Astrocyte of the spinal cord (primary cell): ENCODE measurements around the gene ERC1.

Experiments
- DNase-seq: peaks from one replicate; pipeline ENCODE4 v3.0.0; 2011; ENCODE audit warnings: low read depth, low spot score
- H3K4me3 ChIP-seq: 2 replicates; pipeline ENCODE4 v1.5.1; 2011; ENCODE audit warnings: low read depth, mild to moderate bottlenecking, low read length, moderate library complexity
- in situ Hi-C: cut with HindIII; loops from 2 replicates; pipeline ENCODE4 v1.10.0; 2017; ENCODE audit warnings: low sequenced_read_pairs
- TF ChIP-seq, protein P1 (sequence below): IDR thresholded peaks from 2 replicates; pipeline ENCODE4 v1.5.1; 2012; ENCODE audit warnings: low read depth, mild to moderate bottlenecking, low read length, inconsistent platforms

Gene ERC1

DNA sequence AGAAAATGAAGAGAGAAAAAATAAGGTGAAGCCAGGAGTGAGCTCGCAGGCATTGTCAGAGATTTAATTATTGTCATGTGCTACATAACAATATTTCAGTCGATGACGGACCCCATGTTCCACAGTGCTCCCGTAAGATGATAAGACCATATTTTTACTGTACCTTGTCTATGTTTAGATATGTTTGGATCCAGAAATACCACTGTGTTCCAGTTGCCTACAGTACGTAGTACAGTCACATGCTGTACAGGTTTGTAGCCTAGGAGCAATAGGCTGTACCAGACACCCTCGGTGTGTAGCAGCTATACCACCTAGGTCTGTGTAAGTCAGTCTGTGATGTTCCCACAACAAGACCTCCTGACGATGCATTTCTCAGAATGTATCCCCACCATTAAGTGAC lies 465.9 kb downstream of the ERC1 start:
- TF ChIP-seq, protein P1, sequence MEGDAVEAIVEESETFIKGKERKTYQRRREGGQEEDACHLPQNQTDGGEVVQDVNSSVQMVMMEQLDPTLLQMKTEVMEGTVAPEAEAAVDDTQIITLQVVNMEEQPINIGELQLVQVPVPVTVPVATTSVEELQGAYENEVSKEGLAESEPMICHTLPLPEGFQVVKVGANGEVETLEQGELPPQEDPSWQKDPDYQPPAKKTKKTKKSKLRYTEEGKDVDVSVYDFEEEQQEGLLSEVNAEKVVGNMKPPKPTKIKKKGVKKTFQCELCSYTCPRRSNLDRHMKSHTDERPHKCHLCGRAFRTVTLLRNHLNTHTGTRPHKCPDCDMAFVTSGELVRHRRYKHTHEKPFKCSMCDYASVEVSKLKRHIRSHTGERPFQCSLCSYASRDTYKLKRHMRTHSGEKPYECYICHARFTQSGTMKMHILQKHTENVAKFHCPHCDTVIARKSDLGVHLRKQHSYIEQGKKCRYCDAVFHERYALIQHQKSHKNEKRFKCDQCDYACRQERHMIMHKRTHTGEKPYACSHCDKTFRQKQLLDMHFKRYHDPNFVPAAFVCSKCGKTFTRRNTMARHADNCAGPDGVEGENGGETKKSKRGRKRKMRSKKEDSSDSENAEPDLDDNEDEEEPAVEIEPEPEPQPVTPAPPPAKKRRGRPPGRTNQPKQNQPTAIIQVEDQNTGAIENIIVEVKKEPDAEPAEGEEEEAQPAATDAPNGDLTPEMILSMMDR, result no peak
- in situ Hi-C loops, result no loop called here
- DNase-seq, result no peak
- H3K4me3 ChIP-seq, result no peak overlapping the region

DNA sequence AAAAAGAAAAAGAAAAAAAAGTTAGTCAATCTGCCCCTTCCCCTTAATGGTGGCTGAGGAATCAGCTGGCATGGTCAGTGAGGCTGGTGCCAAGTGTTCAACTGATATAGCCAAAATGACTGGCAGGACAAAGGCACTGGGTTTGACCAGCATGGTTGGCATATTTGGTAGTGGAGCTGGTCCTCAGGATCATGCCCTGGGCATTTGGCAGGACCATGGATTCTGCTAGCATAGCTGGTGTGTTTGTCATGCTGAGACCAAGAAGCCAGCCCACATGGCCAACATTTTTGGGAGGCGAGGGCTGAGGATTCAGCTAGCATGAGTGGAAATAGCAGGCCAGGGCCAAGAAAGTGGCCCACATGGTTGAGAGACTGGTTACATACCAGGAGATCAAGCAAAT lies 466.9 kb downstream of the ERC1 start:
- in situ Hi-C loops, result no loop called here
- TF ChIP-seq, protein P1, result no peak
- no peak overlapping the region for H3K4me3 ChIP-seq
- DNase-seq, result peak; percentile 77

DNA sequence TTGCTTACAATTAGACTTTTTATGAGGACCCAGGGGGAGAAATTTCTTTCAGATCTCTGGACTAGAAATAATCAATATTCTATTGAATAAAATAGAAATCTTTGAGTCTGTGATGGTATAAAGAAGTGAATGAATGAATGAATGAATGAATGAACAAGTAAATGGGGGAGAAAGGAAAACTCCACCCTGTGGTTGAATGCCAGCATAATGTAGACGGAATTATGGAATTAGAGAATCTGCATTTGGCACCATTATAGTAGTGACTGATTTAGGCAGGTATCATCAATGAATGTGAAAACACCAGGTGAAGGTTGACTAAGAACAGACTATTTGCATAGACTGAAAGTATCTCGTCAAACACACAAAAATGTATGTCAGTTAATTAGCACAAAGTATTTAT lies 468.3 kb downstream of the ERC1 start:
- H3K4me3 ChIP-seq, result no peak overlapping the region
- TF ChIP-seq, protein P1, result no peak
- in situ Hi-C loops, result no loop called here
- DNase-seq, result no peak

GRCh38 chr12:1463073-1463905 lies 472.3 kb downstream of the ERC1 start:
- no peak overlapping the region for H3K4me3 ChIP-seq
- TF ChIP-seq, protein P1, result no peak

GRCh38 chr12:1464925-1465324 lies 473.9 kb downstream of the ERC1 start:
- TF ChIP-seq, protein P1, result no peak
- in situ Hi-C loops, result no loop called here
- H3K4me3 ChIP-seq, result no peak overlapping the region
- DNase-seq, result no peak

More at GRCh38 chr12:1463073-1463905, 472.3 kb downstream of the ERC1 start:
- DNase-seq, result no peak
- in situ Hi-C loops, result no loop called here

- no peak overlapping the region for H3K4me3 ChIP-seq
- TF ChIP-seq, protein P1, result no peak
- no peak for DNase-seq
- in situ Hi-C loops, result no loop called here
Measured at GRCh38 chr12:1465990-1466389, 475.0 kb downstream of the ERC1 start.
